ENCODE results near the gene CLSTN3. TPM values are rescaled to one million over a fixed set of nuclear protein-coding genes. Genes with fewer than 3 reads are reported as not detected.

Gene CLSTN3
- total and polyA plus RNA-seq, 2 donors (not counting 1 experiment from before 2014, with no cell fraction given): 11.9 to 23.5 TPM

- Histone ChIP-seq H3K4me3 (replicated peaks in 1 of 4; ENCODE audit: control extremely low read depth in 1 of 4, insufficient read depth in 1 of 4, low read depth in 3 of 4, low read length in 4 of 4) (no peak overlapping the region), H3K9ac (ENCODE audit: insufficient read depth, low read length) (no peak overlapping the region), H3K27me3 (ENCODE audit: control insufficient read depth, insufficient read depth, low read length) (no peaks in the 10 kb centered on the region), H3K27ac (ENCODE audit: insufficient read depth, low read length) (no peak overlapping the region), H4K20me1 (ENCODE audit: control insufficient read depth, extremely low read depth, insufficient read depth, low read length) (no peaks in the 10 kb centered on the region), H2AFZ (ENCODE audit: low read length) (no peak overlapping the region), H3K4me1 (ENCODE audit: control insufficient read depth, extremely low read depth, insufficient read depth, low read length) (no peaks in the 10 kb centered on the region), H3K9me3 (ENCODE audit: control insufficient read depth, insufficient read depth, low read depth, low read length) (no peaks in the 10 kb centered on the region), H3K36me3 (ENCODE audit: control insufficient read depth, insufficient read depth, low read length) (peaks cover 4% of the 10 kb centered on the region), H3K4me2 (ENCODE audit: extremely low read depth, insufficient read depth, low read length) (no peak overlapping the region), H3K79me2 (ENCODE audit: control insufficient read depth, insufficient read depth, low read length) (no peaks in the 10 kb centered on the region)
- TF ChIP-seq EZH2 (IDR thresholded peaks at IDR 0.05; ENCODE audit: low read length, missing control alignments): no peak
- TF ChIP-seq, protein P1, sequence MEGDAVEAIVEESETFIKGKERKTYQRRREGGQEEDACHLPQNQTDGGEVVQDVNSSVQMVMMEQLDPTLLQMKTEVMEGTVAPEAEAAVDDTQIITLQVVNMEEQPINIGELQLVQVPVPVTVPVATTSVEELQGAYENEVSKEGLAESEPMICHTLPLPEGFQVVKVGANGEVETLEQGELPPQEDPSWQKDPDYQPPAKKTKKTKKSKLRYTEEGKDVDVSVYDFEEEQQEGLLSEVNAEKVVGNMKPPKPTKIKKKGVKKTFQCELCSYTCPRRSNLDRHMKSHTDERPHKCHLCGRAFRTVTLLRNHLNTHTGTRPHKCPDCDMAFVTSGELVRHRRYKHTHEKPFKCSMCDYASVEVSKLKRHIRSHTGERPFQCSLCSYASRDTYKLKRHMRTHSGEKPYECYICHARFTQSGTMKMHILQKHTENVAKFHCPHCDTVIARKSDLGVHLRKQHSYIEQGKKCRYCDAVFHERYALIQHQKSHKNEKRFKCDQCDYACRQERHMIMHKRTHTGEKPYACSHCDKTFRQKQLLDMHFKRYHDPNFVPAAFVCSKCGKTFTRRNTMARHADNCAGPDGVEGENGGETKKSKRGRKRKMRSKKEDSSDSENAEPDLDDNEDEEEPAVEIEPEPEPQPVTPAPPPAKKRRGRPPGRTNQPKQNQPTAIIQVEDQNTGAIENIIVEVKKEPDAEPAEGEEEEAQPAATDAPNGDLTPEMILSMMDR (conservative IDR thresholded peaks at IDR 0.05 in 1 of 2, IDR thresholded peaks at IDR 0.05 in 1 of 2; ENCODE audit: low read depth in 1 of 2, low read length in 2 of 2): no peak
- no peak for DNase-seq (ENCODE audit: low read depth in 2 of 2)
These were observed 14.0 kb upstream of the CLSTN3 start for GRCh38 chr12:7116196-7116595.

DNA sequence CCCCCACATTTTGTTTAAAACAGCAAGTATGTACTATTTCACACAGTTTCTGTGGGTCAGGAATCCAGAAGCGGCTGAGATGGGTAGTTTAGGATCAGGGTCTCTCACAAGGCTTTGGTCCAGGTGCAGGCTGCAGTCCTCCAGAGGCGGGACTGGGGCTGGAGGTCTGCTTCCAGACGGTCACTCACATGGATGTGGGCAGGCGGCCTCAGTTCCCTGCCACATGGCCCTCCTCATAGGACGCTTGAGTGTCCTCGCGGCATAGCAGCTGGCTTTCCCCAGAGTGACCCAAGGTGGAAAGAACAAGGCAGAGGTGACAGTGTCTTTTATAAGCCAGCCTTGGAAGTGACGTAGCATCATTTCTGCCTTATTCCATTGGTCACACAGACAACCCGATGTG, 13.3 kb upstream of the CLSTN3 start:
- no peaks in the 10 kb centered on the region for H4K20me1 ChIP-seq (ENCODE audit: control insufficient read depth, extremely low read depth, insufficient read depth, low read length)
- H2AFZ ChIP-seq (ENCODE audit: low read length): no peak overlapping the region
- H3K27ac ChIP-seq (ENCODE audit: insufficient read depth, low read length): no peak overlapping the region
- H3K4me2 ChIP-seq (ENCODE audit: extremely low read depth, insufficient read depth, low read length): no peak overlapping the region
- H3K9me3 ChIP-seq (ENCODE audit: control insufficient read depth, insufficient read depth, low read depth, low read length): no peaks in the 10 kb centered on the region
- no peak overlapping the region for H3K4me3 ChIP-seq (replicated peaks in 1 of 4; ENCODE audit: control extremely low read depth in 1 of 4, insufficient read depth in 1 of 4, low read depth in 3 of 4, low read length in 4 of 4)
- no peaks in the 10 kb centered on the region for H3K79me2 ChIP-seq (ENCODE audit: control insufficient read depth, insufficient read depth, low read length)
- TF ChIP-seq, protein P1 (conservative IDR thresholded peaks at IDR 0.05 in 1 of 2, IDR thresholded peaks at IDR 0.05 in 1 of 2; ENCODE audit: low read depth in 1 of 2, low read length in 2 of 2): no peak
- no peak for TF ChIP-seq EZH2 (IDR thresholded peaks at IDR 0.05; ENCODE audit: low read length, missing control alignments)
- H3K4me1 ChIP-seq (ENCODE audit: control insufficient read depth, extremely low read depth, insufficient read depth, low read length): no peaks in the 10 kb centered on the region
- peaks cover 4% of the 10 kb centered on the region for H3K36me3 ChIP-seq (ENCODE audit: control insufficient read depth, insufficient read depth, low read length)
- no peaks in the 10 kb centered on the region for H3K27me3 ChIP-seq (ENCODE audit: control insufficient read depth, insufficient read depth, low read length)
- DNase-seq (ENCODE audit: low read depth in 2 of 2): no peak
- H3K9ac ChIP-seq (ENCODE audit: insufficient read depth, low read length): no peak overlapping the region

DNA sequence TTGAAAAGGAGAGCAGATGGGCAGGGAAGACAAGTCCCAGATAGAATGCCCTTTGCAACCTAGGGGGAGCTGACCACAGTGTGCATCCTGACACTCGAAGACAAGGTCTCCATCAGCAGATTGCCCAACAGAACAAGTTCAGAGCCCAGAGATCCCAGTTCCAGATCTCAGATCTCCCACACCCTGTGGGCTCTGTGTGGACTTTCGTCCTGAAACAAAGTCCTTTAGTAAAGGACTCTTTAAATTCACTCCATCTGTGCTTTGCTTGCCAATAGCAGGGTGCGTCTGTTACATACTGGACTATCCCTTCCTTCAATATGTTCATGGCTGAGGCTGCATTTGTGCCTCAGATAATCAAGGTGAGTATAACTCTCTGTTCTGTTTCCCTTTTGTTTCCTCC, 12.5 kb upstream of the CLSTN3 start:
- Histone ChIP-seq H4K20me1 (ENCODE audit: control insufficient read depth, extremely low read depth, insufficient read depth, low read length) (no peaks in the 10 kb centered on the region), H3K4me1 (ENCODE audit: control insufficient read depth, extremely low read depth, insufficient read depth, low read length) (no peaks in the 10 kb centered on the region), H3K4me2 (ENCODE audit: extremely low read depth, insufficient read depth, low read length) (no peak overlapping the region), H3K9me3 (ENCODE audit: control insufficient read depth, insufficient read depth, low read depth, low read length) (no peaks in the 10 kb centered on the region), H3K79me2 (ENCODE audit: control insufficient read depth, insufficient read depth, low read length) (no peaks in the 10 kb centered on the region), H2AFZ (ENCODE audit: low read length) (no peak overlapping the region), H3K36me3 (ENCODE audit: control insufficient read depth, insufficient read depth, low read length) (peaks cover 4% of the 10 kb centered on the region), H3K27ac (ENCODE audit: insufficient read depth, low read length) (no peak overlapping the region), H3K9ac (ENCODE audit: insufficient read depth, low read length) (no peak overlapping the region), H3K4me3 (replicated peaks in 1 of 4; ENCODE audit: control extremely low read depth in 1 of 4, insufficient read depth in 1 of 4, low read depth in 3 of 4, low read length in 4 of 4) (no peak overlapping the region), H3K27me3 (ENCODE audit: control insufficient read depth, insufficient read depth, low read length) (no peaks in the 10 kb centered on the region)
- no peak for TF ChIP-seq EZH2 (IDR thresholded peaks at IDR 0.05; ENCODE audit: low read length, missing control alignments)
- TF ChIP-seq, protein P1 (conservative IDR thresholded peaks at IDR 0.05 in 1 of 2, IDR thresholded peaks at IDR 0.05 in 1 of 2; ENCODE audit: low read depth in 1 of 2, low read length in 2 of 2): no peak
- DNase-seq (ENCODE audit: low read depth in 2 of 2): no peak
